ENCODE measurements around the gene SLC35B4.

DNA sequence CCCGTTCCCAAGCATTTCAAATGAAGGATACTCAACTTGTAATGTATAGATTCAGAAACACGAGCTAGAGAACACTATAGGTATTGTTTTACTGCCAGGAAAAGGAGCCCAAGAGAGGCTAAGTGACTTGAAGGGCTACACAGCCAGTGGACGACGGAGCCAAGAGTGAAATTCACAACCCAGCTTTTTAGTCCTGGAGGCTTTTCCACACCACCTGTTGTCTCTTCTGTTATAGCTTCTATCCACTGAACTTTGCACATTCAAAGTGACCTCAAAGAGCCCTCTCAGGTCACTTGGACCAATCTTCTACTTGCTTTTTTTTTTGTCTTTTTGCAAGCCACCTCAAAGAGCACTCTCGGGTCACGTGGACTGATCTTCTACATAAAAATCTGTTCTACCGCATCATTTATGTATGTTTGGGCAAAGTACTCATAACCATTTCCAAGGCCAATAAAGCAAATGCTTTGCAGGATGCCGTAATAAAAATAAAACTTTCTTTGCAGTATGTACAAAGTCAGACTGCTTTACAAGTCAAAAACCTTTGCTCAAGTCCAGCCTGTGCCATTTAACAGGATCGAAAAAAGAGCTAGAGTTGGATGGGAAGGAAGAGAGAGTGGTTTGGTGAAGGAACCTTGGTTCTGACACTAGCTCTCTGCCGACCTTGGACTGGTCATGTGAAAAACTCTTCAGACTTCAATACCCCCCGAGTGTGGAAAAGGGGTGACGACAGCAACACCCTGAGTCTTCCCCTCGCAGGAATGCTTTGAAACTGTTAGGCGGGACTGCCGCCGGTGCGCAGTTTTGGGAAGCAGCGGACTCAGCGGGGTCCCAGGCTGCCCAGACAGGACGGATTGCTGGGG, 821 bp downstream of the SLC35B4 start:
- no peak for TF ChIP-seq EZH2 (IDR thresholded peaks at IDR 0.05; ENCODE audit: insufficient read depth, poor library complexity, severe bottlenecking)
- TF ChIP-seq EZH2phosphoT487 (IDR thresholded peaks at IDR 0.05; ENCODE audit: insufficient read depth, low read depth), result no peak

Measured in GM23248 (cell line).